ENCODE measurements around the gene GPC6.

The GPC6 gene

GRCh38 chr13:94362411-94362909 lies 1135.9 kb downstream of the GPC6 start:
- peak; percentile 89 for TF ChIP-seq CTCF (conservative IDR thresholded peaks at IDR 0.05; ENCODE audit: low read length)
- DNase-seq (ENCODE audit: low read depth) = peak; percentile 86

GRCh38 chr13:94366677-94367076 lies 1140.1 kb downstream of the GPC6 start:
- no peak for DNase-seq (ENCODE audit: low read depth)
- no peak overlapping the region for H3K4me3 ChIP-seq (ENCODE audit: low read length)
- no peak for TF ChIP-seq CTCF (conservative IDR thresholded peaks at IDR 0.05; ENCODE audit: low read length)

More at GRCh38 chr13:94362411-94362909, 1135.9 kb downstream of the GPC6 start:
- H3K4me3 ChIP-seq (ENCODE audit: low read length) = no peak overlapping the region

GRCh38 chr13:94369972-94370436 lies 1143.4 kb downstream of the GPC6 start:
- H3K4me3 ChIP-seq (ENCODE audit: low read length) = no peak overlapping the region
- no peak for TF ChIP-seq CTCF (conservative IDR thresholded peaks at IDR 0.05; ENCODE audit: low read length)
- DNase-seq (ENCODE audit: low read depth) = no peak

GRCh38 chr13:94371855-94372254 lies 1145.2 kb downstream of the GPC6 start:
- no peak for TF ChIP-seq CTCF (conservative IDR thresholded peaks at IDR 0.05; ENCODE audit: low read length)
- no peak for DNase-seq (ENCODE audit: low read depth)
- no peak overlapping the region for H3K4me3 ChIP-seq (ENCODE audit: low read length)

GRCh38 chr13:94382517-94382916 lies 1155.9 kb downstream of the GPC6 start:
- DNase-seq (ENCODE audit: low read depth) = no peak
- no peak overlapping the region for H3K4me3 ChIP-seq (ENCODE audit: low read length)
- no peak for TF ChIP-seq CTCF (conservative IDR thresholded peaks at IDR 0.05; ENCODE audit: low read length)

- DNase-seq (ENCODE audit: low read depth) = no peak
- H3K4me3 ChIP-seq (ENCODE audit: low read length) = no peak overlapping the region
- no peak for TF ChIP-seq CTCF (conservative IDR thresholded peaks at IDR 0.05; ENCODE audit: low read length)
Observed at GRCh38 chr13:94382960-94383359, 1156.4 kb downstream of the GPC6 start.

GRCh38 chr13:94384231-94384905 lies 1157.8 kb downstream of the GPC6 start:
- no peak for DNase-seq (ENCODE audit: low read depth)
- TF ChIP-seq CTCF (conservative IDR thresholded peaks at IDR 0.05; ENCODE audit: low read length) = no peak
- H3K4me3 ChIP-seq (ENCODE audit: low read length) = no peak overlapping the region
